ENCODE results near the gene VPS37B.
"Not testable (repeated sequence)": the region's sequence is repeated elsewhere in the genome, so short reads cannot be mapped to it uniquely, and the experiment has no call there.

VPS37B gene

DNA sequence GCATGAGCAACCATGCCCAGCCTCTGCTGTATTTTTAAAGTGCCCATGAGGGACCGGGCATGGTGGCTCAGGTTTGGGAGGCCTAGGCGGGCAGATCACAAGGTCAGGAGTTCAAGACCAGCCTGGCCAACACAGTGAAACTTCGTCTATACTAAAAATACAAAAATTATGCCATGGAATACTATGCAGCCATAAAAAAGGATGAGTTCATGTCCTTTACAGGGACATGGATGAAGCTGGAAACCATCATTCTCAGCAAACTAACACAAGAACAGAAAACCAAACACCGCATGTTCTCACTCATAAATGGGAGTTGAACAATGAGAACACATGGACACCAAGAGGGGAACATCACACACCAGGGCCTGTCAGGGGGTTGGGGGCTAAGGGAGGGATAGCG is 9.3 kb upstream of the VPS37B start:
- not testable (repeated sequence) for DNase-seq (ENCODE audit: low spot score)

DNA sequence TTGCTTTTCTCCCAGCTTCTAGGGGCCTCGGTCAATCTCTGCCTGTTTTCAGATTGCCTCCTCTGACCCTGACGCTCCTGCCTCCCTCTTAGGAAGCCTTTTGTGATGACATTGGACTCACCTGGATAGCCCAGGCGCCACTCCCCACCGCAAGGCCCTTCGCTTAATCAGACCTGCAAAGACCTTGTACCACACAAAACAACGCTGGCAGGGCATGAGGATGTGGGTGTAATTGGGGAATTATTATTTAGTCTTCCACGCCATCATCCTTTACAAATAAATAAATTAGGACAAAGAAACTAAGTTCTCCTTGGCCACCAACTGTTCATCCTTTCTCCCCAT is 7.7 kb upstream of the VPS37B start:
- DNase-seq (ENCODE audit: low spot score) = no peak

GRCh38 chr12:122902854-122903692 is 7.1 kb upstream of the VPS37B start:
- DNase-seq (ENCODE audit: low spot score) = no peak

- no peak for DNase-seq (ENCODE audit: low spot score)
Measured at GRCh38 chr12:122899887-122900286, 4.0 kb upstream of the VPS37B start.

DNA sequence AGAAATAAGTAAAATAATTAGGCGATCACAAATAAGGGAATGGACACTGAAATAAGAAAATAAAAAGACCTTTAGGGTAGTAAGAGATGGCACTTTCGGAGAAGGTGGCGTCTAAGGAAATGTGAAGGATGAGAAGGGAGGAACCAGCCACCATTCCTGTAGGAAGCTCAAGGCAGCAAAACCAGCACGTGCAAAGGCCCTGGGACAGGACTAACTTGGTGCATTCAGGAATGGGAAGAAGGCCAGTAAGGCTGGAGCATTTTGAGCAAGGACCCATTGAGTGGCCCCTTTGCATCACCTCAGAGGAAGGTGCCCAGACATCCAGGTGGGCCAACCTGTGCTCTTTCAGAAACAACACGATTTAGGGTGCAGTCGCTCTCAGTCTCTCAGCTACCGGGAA is 738 bp upstream of the VPS37B start:
- no peak for DNase-seq (ENCODE audit: low spot score)

- DNase-seq (ENCODE audit: low spot score) = no peak
Measured at GRCh38 chr12:122895320-122895703, 612 bp downstream of the VPS37B start.

DNA sequence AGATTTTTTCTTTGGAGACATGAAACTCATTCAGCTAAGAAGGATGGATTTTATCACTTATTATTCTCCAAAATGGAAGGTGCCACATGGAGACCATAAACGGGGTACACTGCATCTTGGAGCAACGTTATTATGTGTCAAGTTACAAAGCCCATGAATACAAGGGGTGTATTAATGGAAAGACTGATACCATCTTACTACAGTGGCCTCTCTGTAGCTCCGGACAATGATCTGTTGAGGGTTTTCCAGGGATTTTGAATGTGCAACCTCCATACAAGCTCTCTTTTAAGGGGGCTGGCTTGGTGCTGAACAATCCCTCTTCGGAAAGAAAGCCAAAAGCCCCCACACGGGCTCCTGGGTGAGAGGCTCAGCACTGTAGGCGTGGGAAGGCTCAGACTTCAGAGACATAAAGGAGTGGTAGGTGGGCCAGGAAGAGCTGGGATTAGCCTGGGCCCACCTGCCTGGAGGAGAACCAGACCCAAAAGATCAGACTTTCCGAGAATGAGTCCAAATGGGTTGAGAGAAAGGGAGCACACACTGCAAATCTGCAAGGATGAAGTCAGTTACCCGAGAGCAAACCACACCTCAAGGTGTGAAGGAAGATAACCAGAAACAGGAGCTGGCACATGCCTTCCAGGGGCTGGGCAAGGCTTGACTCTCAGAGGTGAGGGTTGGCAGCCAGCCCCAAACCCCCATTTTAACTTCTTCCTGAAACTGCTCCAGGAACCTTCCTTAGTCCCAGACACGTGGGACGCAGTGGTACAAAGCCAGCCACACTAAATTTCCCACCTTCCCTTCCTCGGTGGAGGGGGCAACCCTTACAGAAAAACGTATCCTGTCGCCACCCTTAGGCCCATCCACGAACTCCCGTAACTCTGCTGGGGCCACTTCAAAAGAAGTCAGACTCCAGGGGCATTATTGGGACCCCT is 1.5 kb downstream of the VPS37B start:
- no peak for DNase-seq (ENCODE audit: low spot score)

DNA sequence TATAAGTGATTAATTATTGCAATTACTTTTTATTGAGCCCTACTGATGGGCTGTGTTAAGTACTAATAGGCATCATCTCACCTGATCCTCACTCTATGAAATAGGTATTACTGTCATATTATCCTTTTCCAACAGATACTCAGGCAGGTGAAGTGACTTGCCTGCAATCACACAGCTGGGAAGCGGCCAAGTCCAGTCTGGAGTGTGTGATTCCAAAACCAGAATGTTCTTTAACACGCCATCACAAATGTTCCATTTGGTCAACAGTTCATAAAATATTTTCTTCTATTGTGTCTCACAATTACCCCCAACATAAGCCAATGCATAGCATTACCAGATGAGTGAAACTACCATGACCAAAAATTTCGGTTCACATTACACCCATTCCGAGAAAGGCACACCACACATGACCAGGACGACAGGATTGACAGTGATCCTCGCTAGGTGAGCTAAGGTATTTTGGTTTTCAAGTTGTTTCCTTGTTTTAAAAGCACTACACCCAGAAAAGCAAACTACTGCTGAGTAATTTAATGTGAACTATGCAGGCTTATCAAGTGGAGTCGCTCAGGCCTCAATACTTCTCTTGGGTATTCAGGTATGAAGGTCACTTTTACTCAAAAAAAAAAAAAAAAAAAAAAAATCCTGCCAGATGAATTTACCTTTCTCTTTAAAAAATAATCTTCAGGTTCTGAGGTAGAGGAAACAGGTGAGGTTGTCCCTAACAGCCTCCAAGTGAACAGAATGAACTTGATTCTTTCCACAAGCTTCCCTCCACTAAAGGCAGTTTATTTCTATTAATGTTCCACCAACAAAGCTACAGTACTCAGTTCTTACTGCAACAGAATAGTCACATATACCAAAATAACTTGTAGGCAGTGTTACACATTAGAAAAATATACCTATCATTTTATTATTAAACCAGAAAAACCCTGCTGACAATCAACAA is 2.4 kb downstream of the VPS37B start:
- no peak for DNase-seq (ENCODE audit: low spot score)

- not testable (repeated sequence) for DNase-seq (ENCODE audit: low spot score)
Measured at GRCh38 chr12:122892724-122893123, 3.2 kb downstream of the VPS37B start.

GRCh38 chr12:122891661-122892525 is 4.0 kb downstream of the VPS37B start:
- peak; percentile 73 for DNase-seq (ENCODE audit: low spot score)

GRCh38 chr12:122889761-122890520 is 6.0 kb downstream of the VPS37B start:
- no peak for DNase-seq (ENCODE audit: low spot score)

- no peak for DNase-seq (ENCODE audit: low spot score)
Measured at GRCh38 chr12:122888232-122888752, 7.6 kb downstream of the VPS37B start.

GRCh38 chr12:122887819-122888212 is 8.1 kb downstream of the VPS37B start:
- DNase-seq (ENCODE audit: low spot score) = no peak

- peak; percentile 72 for DNase-seq (ENCODE audit: low spot score)
Measured at GRCh38 chr12:122886851-122887818, 8.8 kb downstream of the VPS37B start.

DNA sequence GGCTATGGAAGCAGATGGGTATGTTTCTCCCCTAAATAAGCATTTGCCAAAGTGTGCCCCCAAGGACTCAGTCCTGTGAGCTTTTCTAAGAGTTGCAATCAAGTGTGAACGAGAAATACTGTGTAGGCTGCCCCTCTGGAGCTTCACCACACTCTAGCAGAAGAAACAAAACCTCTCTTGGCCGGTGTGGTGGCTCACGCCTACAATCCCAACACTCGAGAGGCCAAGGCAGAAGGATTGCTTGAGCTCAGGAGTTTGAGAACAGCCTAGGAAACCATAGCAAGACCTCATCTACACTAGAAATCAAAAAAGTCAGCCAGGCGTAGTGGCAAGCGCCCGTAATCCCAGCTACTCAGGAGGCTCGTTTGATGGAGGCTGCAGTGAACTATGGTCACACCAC is 9.8 kb downstream of the VPS37B start:
- no peak for DNase-seq (ENCODE audit: low spot score)

DNA sequence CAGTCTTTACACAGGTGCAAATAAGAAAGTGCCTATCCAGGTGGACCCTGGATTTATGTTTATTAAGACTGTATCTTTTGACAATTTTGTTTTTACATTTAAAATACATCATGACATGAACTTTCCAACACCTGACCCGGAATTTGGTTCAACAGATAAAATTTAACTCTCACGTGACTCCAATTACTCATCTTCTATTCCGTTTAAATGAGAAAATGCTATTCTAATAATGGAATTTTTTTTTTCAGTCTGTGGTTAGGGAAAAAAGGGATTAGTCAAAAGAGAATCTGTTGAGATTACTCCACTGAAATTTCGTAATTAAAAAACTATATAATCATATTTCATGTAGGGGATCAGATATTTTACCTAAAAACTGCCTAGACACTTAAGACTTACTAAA is 11.1 kb downstream of the VPS37B start:
- no peak for DNase-seq (ENCODE audit: low spot score)

- DNase-seq (ENCODE audit: low spot score) = no peak
Measured at GRCh38 chr12:122884091-122884826, 11.7 kb downstream of the VPS37B start.

GRCh38 chr12:122882908-122883558 is 12.9 kb downstream of the VPS37B start:
- DNase-seq (ENCODE audit: low spot score) = no peak
